Measurements from ENCODE around the gene ATG9B.

Gene ATG9B

GRCh38 chr7:150999001-150999400, 25.3 kb downstream of the ATG9B start:
- no peak for DNase-seq (ENCODE audit: low spot score)

DNA sequence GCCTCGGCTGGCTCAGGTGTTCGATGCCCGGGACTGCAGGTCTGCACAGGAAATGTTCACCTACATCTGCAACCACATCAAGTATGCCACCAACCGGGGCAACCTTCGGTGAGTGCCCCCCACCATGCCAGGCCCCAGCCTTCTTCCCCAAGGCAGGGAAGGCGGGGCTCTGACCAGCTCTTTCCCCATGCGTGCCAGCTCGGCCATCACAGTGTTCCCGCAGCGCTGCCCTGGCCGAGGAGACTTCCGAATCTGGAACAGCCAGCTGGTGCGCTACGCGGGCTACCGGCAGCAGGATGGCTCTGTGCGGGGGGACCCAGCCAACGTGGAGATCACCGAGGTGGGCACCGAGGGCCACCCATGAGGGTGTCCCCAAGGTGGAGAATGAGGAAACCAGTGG, 26.0 kb downstream of the ATG9B start:
- DNase-seq (ENCODE audit: low spot score) = no peak

DNA sequence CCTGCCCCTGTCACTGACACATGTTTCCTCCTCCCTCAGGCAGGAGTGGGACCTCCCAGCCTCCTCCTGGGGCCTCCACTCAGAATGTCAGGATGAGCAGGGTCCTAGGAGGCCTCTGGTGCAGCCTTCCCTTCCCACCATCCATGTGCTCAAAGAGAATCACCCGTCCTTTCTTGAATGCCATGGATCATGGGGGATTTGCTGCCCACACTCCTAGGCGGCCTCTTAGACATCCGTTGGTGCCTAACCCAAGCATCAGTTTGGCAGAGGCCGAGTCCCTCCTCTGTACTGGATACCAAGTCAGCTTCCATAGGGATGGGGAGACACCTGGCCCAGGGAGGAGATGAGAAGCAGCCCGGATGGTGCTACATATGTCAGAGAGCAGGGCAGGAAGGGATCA, 26.5 kb downstream of the ATG9B start:
- DNase-seq (ENCODE audit: low spot score) = no peak

DNA sequence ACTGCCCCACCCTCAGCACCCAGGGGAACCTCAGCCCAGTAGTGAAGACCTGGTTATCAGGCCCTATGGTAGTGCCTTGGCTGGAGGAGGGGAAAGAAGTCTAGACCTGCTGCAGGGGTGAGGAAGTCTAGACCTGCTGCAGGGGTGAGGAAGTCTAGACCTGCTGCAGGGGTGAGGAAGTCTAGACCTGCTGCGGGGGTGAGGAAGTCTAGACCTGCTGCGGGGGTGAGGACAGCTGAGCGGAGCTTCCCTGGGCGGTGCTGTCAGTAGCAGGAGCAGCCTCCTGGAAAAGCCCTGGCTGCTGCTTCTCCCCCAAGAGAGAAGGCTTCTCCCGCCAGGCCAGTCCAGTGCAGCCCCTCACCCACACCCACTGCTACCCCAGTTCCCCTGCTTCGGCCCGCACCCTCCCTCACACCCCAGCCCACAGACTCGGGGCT, 27.2 kb downstream of the ATG9B start:
- DNase-seq (ENCODE audit: low spot score) = no peak

DNA sequence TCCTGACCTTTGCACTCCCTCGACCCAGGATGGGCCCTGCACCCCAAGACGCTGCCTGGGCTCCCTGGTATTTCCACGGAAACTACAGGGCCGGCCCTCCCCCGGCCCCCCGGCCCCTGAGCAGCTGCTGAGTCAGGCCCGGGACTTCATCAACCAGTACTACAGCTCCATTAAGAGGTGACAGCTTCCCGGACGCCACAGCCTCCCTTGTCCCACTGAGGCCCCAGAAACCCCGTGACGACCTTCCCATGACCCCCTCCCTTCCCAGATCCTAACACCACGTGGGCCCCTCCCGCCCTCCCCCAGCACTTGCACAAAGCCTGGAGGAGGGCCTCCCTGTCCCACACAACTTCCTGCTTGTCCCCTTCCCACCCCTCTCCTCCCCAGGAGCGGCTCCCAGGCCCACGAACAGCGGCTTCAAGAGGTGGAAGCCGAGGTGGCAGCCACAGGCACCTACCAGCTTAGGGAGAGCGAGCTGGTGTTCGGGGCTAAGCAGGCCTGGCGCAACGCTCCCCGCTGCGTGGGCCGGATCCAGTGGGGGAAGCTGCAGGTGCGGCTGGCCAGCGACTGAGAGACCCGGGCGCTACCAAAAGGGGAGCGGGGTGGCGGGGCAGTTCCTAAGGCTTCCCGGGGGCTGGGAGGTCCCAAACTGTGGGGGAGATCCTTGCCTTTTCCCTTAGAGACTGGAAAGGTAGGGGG, 27.8 kb downstream of the ATG9B start:
- no peak for DNase-seq (ENCODE audit: low spot score)

DNA sequence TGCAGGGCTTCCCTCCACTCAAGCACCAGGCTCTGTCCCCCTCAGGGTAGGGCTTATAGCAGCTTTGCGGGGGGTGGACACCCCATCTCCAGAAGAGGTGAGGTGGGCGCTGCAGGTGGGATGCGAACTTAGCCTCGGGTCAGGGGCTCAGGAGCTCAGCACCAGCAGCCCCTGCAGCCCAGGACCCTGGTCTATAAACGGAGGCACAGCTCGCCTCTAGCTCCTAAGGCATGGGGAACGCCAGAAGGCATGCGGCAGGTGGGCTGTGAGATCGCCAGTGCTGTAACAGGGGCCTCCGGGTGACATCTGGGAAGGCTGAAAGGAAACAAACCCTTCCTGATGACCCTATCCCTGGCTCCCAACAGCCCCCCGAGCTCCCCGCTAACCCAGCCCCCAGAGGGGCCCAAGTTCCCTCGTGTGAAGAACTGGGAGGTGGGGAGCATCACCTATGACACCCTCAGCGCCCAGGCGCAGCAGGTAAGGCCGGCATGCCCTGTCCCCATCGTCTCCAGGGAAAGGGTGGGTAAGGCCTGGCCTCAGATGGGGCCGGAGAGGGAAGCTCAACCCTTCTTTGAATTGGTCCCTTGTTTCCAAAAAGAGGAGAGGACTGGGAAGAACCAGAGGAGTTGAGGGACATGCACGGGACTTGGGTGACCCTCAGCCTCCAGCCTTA, 29.3 kb downstream of the ATG9B start:
- no peak for DNase-seq (ENCODE audit: low spot score)

DNA sequence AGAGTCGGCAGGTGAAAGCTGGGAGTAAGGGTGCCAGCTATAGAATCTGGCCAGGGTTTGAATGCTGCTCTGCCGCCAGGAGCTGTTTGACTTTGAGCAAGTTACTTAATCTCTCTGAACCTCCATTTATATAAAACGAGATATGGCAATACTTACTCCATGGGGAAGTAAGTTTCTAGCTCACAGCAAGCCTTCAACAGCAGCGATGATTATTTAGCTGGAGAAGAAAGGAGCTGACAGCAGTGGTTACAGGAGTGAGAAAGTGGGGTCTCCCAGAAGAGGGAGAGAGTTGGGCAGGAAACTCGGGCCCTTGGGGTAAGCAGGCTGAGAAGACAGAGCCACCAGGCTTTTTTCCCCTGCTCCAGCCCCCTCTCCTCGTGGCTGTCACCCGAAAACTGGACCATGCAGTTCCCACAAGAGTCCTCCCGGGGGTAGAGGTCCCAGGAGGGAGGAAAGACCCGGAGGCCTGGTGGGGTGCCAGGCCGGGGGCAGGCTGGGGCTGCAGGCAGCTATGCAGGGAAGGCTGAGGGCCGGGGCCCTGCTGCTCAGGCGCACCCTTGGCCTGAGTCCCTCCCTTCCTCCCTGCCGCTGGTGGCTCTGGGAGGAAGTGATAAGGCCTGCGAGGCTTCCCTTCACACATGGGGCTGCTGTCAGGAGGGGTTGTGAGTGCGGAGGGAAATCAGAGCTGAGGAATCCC, 30.0 kb downstream of the ATG9B start:
- no peak for DNase-seq (ENCODE audit: low spot score)

DNA sequence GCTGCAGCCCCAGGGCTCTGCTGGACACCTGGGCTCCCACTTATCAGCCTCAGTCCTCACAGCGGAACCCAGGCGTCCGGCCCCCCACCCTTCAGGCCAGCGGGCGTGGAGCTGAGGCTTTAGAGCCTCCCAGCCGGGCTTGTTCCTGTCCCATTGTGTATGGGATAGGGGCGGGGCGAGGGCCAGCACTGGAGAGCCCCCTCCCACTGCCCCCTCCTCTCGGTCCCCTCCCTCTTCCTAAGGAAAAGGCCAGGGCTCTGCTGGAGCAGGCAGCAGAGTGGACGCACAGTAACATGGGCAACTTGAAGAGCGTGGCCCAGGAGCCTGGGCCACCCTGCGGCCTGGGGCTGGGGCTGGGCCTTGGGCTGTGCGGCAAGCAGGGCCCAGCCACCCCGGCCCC, 30.8 kb downstream of the ATG9B start:
- DNase-seq (ENCODE audit: low spot score) = no peak

DNA sequence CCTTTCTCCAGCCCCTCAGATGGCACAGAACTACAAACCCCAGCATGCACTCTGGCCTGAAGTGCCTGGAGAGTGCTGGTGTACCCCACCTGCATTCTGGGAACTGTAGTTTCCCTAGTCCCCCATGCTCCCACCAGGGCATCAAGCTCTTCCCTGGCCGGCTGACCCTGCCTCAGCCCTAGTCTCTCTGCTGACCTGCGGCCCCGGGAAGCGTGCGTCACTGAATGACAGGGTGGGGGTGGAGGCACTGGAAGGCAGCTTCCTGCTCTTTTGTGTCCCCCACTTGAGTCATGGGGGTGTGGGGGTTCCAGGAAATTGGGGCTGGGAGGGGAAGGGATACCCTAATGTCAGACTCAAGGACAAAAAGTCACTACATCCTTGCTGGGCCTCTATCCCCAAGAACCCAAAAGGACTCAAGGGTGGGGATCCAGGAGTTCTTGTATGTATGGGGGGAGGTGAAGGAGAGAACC, 31.4 kb downstream of the ATG9B start:
- peak; percentile 74 for DNase-seq (ENCODE audit: low spot score)

DNA sequence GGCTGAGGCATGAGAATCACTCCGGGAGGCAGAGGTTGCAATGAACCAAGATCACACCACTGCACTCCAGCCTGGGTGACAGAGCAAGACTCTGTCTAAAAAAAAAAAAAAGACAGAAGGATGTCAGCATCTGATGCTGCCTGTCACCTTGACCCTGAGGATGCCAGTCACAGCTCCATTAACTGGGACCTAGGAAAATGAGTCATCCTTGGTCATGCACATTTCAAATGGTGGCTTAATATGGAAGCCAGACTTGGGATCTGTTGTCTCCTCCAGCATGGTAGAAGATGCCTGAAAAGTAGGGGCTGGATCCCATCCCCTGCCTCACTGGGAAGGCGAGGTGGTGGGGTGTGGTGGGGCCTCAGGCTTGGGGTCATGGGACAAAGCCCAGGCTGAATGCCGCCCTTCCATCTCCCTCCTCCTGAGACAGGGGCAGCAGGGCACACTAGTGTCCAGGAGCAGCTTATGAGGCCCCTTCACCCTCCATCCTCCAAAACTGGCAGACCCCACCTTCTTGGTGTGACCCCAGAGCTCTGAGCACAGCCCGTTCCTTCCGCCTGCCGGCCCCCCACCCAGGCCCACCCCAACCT, 32.1 kb downstream of the ATG9B start:
- DNase-seq (ENCODE audit: low spot score) = no peak

GRCh38 chr7:150990416-150991186, 33.7 kb downstream of the ATG9B start, which contains the start of gene NOS3:
NOS3 (plus strand) TSS chr7:150991017; CDS start chr7:150993804, 2,787 bp downstream.
- no peak for DNase-seq (ENCODE audit: low spot score)

GRCh38 chr7:150989456-150989855, 34.8 kb downstream of the ATG9B start:
- no peak for DNase-seq (ENCODE audit: low spot score)

GRCh38 chr7:150988230-150989226, 35.8 kb downstream of the ATG9B start:
- DNase-seq (ENCODE audit: low spot score) = peak; percentile 83

DNA sequence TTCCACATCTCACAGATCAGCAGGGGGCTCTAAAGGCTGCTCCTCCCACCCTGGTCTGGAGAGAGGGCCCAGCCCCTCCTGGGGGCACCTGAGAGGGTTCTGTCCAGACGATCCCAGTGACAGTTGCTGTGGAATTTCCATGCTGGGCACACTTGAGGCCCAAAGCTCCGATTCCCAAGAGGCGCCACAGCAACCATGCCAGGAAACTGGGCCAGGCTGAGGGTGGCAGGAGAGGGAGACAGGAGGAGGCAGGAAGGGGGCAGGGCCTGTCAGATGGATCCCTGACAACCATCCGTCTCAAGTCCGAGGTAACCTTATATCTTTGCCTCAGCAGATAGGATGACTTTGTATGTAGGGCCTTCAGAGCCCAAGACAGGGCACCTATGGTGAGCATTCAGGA, 37.7 kb downstream of the ATG9B start:
- DNase-seq (ENCODE audit: low spot score) = no peak

DNA sequence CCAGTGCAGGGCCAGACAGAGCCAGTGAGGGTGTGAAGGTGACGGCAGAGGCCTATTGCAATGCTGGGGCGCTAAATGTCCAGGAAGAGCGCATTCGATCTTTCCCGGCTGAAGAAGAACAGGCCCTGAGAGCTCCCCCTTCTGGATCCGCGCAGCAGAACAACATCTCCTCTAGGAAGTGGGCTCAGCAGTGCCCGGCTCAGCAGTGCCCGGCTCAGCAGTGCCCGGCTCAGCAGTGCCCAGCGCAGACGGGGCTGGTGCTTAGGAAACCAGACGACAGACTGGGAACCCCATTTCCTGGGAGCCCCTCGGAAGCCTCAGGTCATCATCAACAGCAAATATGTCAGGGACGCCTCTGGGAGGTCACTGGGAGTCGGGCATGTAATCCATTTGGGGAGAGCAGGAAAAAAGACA, 38.2 kb downstream of the ATG9B start:
- peak; percentile 91 for DNase-seq (ENCODE audit: low spot score)

GRCh38 chr7:150983893-150984368, 40.4 kb downstream of the ATG9B start:
- peak; percentile 58 for DNase-seq (ENCODE audit: low spot score)

- no peak for DNase-seq (ENCODE audit: low spot score)
These were observed 41.9 kb downstream of the ATG9B start for GRCh38 chr7:150982351-150982750.

DNA sequence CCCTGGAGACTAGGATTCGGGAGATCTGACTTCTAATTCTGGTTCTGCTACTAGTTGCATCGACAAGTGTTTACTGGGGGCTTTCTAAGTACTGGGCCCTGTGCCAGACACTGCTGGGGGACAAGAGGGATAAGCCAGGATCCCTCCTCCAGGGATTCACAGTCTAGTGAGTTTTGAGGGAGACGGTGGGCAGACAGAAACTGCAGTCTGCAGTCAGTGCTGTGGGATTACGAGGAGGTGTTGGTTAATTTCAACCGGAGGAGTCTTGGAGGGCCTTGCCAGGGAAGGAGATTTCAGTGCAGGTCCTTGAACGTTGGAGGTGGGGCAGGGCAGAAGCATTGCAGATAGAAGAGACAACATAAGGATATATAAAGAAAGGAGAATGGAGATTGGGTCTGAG, 42.6 kb downstream of the ATG9B start:
- no peak for DNase-seq (ENCODE audit: low spot score)

DNA sequence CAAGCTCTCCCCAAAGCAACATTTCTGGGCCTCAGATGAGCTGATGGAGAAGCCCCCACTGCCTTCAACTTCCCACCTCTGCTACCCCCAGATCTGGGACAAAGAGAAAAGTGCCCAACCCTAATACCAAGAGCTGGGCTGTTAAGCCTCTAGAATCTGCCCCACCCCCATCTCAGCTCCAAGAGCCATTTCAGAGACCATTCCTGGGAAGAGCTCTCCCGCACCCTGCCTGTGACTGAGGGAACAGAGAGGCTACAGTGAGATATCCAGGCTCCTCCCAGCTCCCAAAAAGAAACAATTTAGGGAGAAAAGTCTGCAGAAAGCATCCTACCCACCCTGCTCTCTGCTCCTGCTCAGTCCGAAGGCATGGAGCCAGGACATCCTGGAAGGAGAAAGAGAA, 43.6 kb downstream of the ATG9B start:
- DNase-seq (ENCODE audit: low spot score) = no peak

DNA sequence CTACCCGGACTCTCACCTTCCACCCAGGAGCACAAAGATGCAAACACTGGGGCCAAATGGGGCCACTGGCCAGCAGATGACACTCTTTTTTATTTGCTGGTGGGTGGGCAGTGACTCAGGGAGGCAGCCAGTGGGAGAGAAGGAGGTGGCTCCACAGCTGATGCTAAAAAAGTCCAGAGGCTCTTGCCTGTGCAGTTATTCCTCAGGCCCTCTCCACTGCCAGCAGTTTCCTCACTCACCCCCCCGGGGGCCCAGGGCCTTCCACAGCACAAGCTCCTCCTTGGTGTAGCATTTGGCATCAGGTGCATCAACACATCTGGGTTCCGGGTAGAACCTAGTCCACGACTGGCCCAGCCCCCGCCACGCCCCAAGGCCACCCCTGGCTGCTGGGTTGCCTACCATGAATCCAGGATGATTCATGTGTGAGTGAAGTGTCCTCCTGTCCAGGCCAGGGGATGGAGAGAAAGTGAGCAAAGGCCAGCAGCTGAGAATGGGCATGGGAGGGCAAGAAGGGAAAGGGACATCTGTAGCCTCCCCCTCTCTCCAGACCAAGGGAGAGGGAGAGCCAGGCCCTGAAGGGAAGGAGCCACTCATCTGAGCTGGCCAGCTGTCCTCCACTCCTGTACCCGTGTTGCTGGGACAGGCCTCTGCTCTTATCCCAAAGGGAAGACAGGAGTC, 44.4 kb downstream of the ATG9B start:
- no peak for DNase-seq (ENCODE audit: low spot score)
